Loucy (cell line): ENCODE data around the gene IGSF3.

Experiments
- H2AFZ ChIP-seq: fragments of 200-600 bp; sonication (generic); 2 replicates; pipeline ENCODE4 v1.6.0; 2016; ENCODE audit warnings: antibody characterized with exemption, mild to moderate bottlenecking, low read length, moderate library complexity
- H3F3A ChIP-seq: fragments of 200-600 bp; 2 replicates; pipeline ENCODE4 v1.6.0; 2016; ENCODE audit warnings: antibody characterized with exemption, low read depth, mild to moderate bottlenecking
- H3K27me3 ChIP-seq: fragments of 200-600 bp; sonication (generic); 2 replicates; pipeline ENCODE4 v1.6.1; 2014; ENCODE audit warnings: low read length, mild to moderate bottlenecking; ENCODE audit not compliant: insufficient read depth, poor library complexity, severe bottlenecking
- H3K36me3 ChIP-seq: fragments of 200-600 bp; sonication (generic); 2 replicates; pipeline ENCODE4 v1.6.1; 2016; ENCODE audit warnings: low read length; ENCODE audit not compliant: insufficient read depth
- H3K4me1 ChIP-seq: fragments of 200-600 bp; sonication (generic); 2 replicates; pipeline ENCODE4 v1.5.1; 2014; ENCODE audit warnings: low read length, mild to moderate bottlenecking; ENCODE audit not compliant: insufficient read depth, poor library complexity, severe bottlenecking
- H3K4me2 ChIP-seq: fragments of 200-600 bp; sonication (generic); 2 replicates; pipeline ENCODE4 v1.6.0; 2014; ENCODE audit warnings: antibody characterized with exemption, low read length, low read depth, mild to moderate bottlenecking; ENCODE audit not compliant: poor library complexity, severe bottlenecking
- H3K4me3 ChIP-seq: fragments of 200-600 bp; sonication (generic); 2 replicates; pipeline ENCODE4 v1.5.1; 2014; ENCODE audit warnings: low read length, mild to moderate bottlenecking, mixed read lengths; ENCODE audit not compliant: poor library complexity, severe bottlenecking
- H3K79me2 ChIP-seq: fragments of 200-600 bp; sonication (generic); 2 replicates; pipeline ENCODE4 v1.6.1; 2014; ENCODE audit warnings: low read length; ENCODE audit not compliant: insufficient read depth
- H3K9ac ChIP-seq: fragments of 200-600 bp; sonication (generic); 2 replicates; pipeline ENCODE4 v1.6.0; 2014; ENCODE audit warnings: mild to moderate bottlenecking, low read depth, low read length, moderate library complexity; ENCODE audit not compliant: poor library complexity, severe bottlenecking
- H3K9me2 ChIP-seq: fragments of 200-600 bp; sonication (generic); replicated peaks from 2 replicates; pipeline ENCODE4 v1.6.1; 2016; ENCODE audit warnings: low read depth, low read length, mixed read lengths
- H3K9me3 ChIP-seq: fragments of 200-600 bp; sonication (generic); 2 replicates; pipeline ENCODE4 v1.6.1; 2014; ENCODE audit warnings: mild to moderate bottlenecking, antibody characterized with exemption, low read length, low read depth; ENCODE audit not compliant: insufficient read depth
- H4K20me1 ChIP-seq: fragments of 200-600 bp; sonication (generic); 2 replicates; pipeline ENCODE4 v1.6.0; 2014; ENCODE audit warnings: antibody characterized with exemption, low read length, mild to moderate bottlenecking; ENCODE audit not compliant: insufficient read depth, poor library complexity, severe bottlenecking
- CTCF ChIP-seq: fragments of 200-600 bp; sonication (generic); conservative IDR thresholded peaks from 2 replicates; pipeline ENCODE4 v1.5.1; 2014; ENCODE audit warnings: mild to moderate bottlenecking, antibody characterized with exemption, low read length
- EZH2phosphoT487 ChIP-seq: fragments of 200-600 bp; IDR thresholded peaks from 2 replicates; pipeline ENCODE4 v1.6.1; 2018; ENCODE audit warnings: antibody characterized with exemption, mild to moderate bottlenecking, moderate library complexity, borderline replicate concordance

The IGSF3 gene

DNA sequence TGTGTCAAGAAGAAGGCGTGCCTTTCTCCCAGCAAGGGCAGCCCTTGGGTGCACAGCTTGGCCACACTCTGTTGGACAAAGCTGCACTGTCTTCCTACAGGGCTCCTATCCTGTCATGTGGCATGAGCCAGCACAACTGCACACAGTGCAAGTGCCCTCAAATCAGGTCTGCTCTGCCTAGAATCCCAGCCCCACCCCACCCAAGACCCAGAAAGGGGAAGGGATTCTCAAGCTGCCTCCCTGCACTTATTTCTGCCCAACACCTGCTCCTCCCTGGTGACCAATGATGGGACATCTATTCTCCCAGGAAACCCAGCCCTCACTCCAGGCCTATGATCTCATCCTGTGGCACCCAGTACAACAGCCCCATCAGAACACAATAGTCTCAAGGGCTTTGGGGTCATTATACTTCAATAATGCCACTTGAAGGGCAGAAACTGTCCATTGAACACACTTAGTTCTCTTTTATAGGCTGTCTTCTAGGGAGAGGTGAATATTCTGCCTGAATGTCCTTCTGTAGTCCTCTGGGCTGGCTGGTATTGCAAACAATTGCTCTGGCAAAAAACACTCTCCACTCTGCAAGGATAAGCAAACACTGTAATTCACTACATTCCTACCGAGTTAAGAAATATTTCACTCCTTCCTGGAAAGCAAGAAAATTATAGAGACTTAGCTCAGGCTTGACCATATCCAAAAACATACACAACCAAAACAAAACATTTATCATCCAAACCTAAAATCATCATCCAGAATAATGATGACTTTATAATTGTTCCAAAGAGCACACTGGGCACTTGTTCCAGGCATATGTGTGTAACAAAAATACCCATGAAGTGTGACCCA lies 43.1 kb upstream of the IGSF3 start:
- no peaks in the 10 kb centered on the region for H4K20me1 ChIP-seq
- H3K27me3 ChIP-seq, result no peaks in the 10 kb centered on the region
- H3K9me3 ChIP-seq, result no peaks in the 10 kb centered on the region
- H3K4me2 ChIP-seq, result no peak overlapping the region
- H3K36me3 ChIP-seq, result no peaks in the 10 kb centered on the region
- no peaks in the 10 kb centered on the region for H3F3A ChIP-seq
- H3K4me1 ChIP-seq, result peaks cover 19% of the 10 kb centered on the region
- no peak overlapping the region for H3K4me3 ChIP-seq
- H3K79me2 ChIP-seq, result no peaks in the 10 kb centered on the region
- peak overlapping the region; percentile 48 for H3K9ac ChIP-seq
- H3K9me2 ChIP-seq, result no peaks in the 10 kb centered on the region
- TF ChIP-seq EZH2phosphoT487 (no peak), CTCF (no peak)
- H2AFZ ChIP-seq, result peak overlapping the region; percentile 85

- Histone ChIP-seq H3K9ac (no peak overlapping the region), H3K4me2 (no peak overlapping the region), H3F3A (no peaks in the 10 kb centered on the region), H3K4me1 (peaks cover 19% of the 10 kb centered on the region), H3K36me3 (no peaks in the 10 kb centered on the region), H2AFZ (no peak overlapping the region), H4K20me1 (no peaks in the 10 kb centered on the region), H3K9me2 (no peaks in the 10 kb centered on the region), H3K27me3 (no peaks in the 10 kb centered on the region), H3K79me2 (no peaks in the 10 kb centered on the region), H3K4me3 (no peak overlapping the region), H3K9me3 (no peaks in the 10 kb centered on the region)
- TF ChIP-seq EZH2phosphoT487 (no peak), CTCF (no peak)
These were observed 42.2 kb upstream of the IGSF3 start for GRCh38 chr1:116709666-116710167.

- H3K9me2 ChIP-seq, result no peaks in the 10 kb centered on the region
- H3K9ac ChIP-seq, result no peak overlapping the region
- no peaks in the 10 kb centered on the region for H3K36me3 ChIP-seq
These were observed 40.8 kb upstream of the IGSF3 start for GRCh38 chr1:116708255-116708900.

More at GRCh38 chr1:116708255-116708900, 40.8 kb upstream of the IGSF3 start:
- Histone ChIP-seq H3K9me3 (no peaks in the 10 kb centered on the region), H3K4me3 (no peak overlapping the region), H2AFZ (no peak overlapping the region), H3K4me1 (peaks cover 19% of the 10 kb centered on the region), H3K79me2 (no peaks in the 10 kb centered on the region), H3K4me2 (no peak overlapping the region), H3F3A (no peaks in the 10 kb centered on the region), H4K20me1 (no peaks in the 10 kb centered on the region), H3K27me3 (no peaks in the 10 kb centered on the region)
- TF ChIP-seq EZH2phosphoT487 (no peak), CTCF (no peak)
